Measurements from ENCODE around the gene MYO10.

DNA sequence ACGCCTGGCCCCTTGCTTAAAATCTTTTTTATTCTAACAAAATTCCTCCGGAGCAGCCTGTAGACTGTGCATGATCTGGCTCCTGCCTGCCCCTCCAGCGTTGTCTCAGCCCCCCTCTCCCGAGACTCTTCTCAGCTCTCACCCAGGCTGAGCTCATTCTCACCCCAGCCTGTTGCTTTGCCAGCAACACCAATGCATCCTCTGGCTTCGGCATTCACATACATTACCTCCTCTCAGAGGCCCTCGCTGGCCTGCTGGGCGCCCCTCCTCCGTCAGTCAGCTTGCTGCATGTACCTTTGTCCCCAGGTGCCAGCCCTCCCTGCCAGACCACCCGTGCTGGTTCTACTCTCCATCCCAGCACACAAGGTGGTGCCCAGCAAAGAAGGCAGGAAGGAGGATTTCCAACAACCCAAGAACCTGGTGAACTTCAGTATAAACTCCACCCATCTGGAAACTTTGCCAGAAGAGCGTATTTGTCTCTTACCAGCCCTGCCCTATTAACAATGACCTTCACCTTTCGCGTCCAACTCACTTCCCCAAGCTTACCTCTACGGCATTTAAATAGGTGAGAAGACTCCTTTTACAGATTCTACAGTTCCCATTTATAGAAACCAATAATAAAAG, 35.0 kb downstream of the MYO10 start:
- TF ChIP-seq POLR2AphosphoS5 (IDR thresholded peaks at IDR 0.05; ENCODE audit: low read depth, low read length) (no peak), POLR2A (IDR thresholded peaks at IDR 0.05; ENCODE audit: low read depth, low read length) (no peak), TAF1 (IDR thresholded peaks at IDR 0.05; ENCODE audit: low read depth, low read length) (no peak), SPI1 (IDR thresholded peaks at IDR 0.05; ENCODE audit: low read depth, low read length) (no peak)
